Liver (tissue), 9 donors: ENCODE results near the gene SMAP2. TPM values are rescaled to one million over a fixed set of nuclear protein-coding genes. Genes with fewer than 3 reads are reported as not detected.

Experiments used
- DNase-seq: peaks from one replicate; pipeline ENCODE4 v3.0.0-alpha.2; 2017; ENCODE audit warnings: low spot score
- H3K27ac ChIP-seq, 2 donors: one replicate each; pipeline ENCODE4 v1.7.0; 2013; ENCODE audit warnings: inconsistent platforms in 2 of 2, low read length in 2 of 2, control low read depth in 1 of 2, low read depth in 1 of 2, mild to moderate bottlenecking in 1 of 2
- H3K27me3 ChIP-seq, 4 donors: one replicate each; pipeline versions ENCODE4 v1.6.1 to v1.7.0; 2013; ENCODE audit warnings: low read length in 3 of 4, inconsistent platforms in 1 of 4, mild to moderate bottlenecking in 1 of 4, moderate library complexity in 1 of 4; ENCODE audit not compliant: control insufficient read depth in 4 of 4, insufficient read depth in 4 of 4
- H3K36me3 ChIP-seq, 4 donors: one replicate each; pipeline versions ENCODE4 v1.6.1 to v1.7.0; 2013; ENCODE audit warnings: low read length in 3 of 4, mild to moderate bottlenecking in 3 of 4, low read depth in 1 of 4, moderate library complexity in 1 of 4; ENCODE audit not compliant: control insufficient read depth in 4 of 4, insufficient read depth in 3 of 4
- H3K4me1 ChIP-seq, 4 donors: one replicate each; pipeline versions ENCODE4 v1.6.1 to v1.7.0; 2013; ENCODE audit warnings: low read length in 3 of 4, mild to moderate bottlenecking in 3 of 4, moderate library complexity in 1 of 4; ENCODE audit not compliant: control insufficient read depth in 4 of 4, insufficient read depth in 4 of 4
- H3K4me3 ChIP-seq, 3 donors: one replicate each; pipeline versions ENCODE4 v1.6.1 to v1.7.0; 2013; ENCODE audit warnings: low read length in 3 of 3, control low read depth in 1 of 3, low read depth in 1 of 3, mild to moderate bottlenecking in 1 of 3
- H3K9ac ChIP-seq, 2 donors: one replicate each; pipeline ENCODE4 v1.7.0; 2013; ENCODE audit warnings: low read length in 2 of 2, mild to moderate bottlenecking in 2 of 2, moderate library complexity in 2 of 2, control low read depth in 1 of 2, low read depth in 1 of 2
- H3K9me3 ChIP-seq, 4 donors: one replicate each; pipeline versions ENCODE4 v1.6.1 to v1.7.0; 2013; ENCODE audit warnings: low read length in 3 of 4; ENCODE audit not compliant: control insufficient read depth in 4 of 4
- CTCF ChIP-seq: fragments of 150-350 bp; IDR thresholded peaks from 2 replicates; pipeline ENCODE4 v1.5.1; 2017; ENCODE audit warnings: improper control_type of control experiment, low read depth, low read length; ENCODE audit not compliant: missing input control
- EGR1 ChIP-seq, 2 donors: IDR thresholded peaks; 2 replicates each; pipeline ENCODE4 v1.6.1; 2016 to 2018; ENCODE audit warnings: antibody characterized with exemption in 2 of 2, low read depth in 2 of 2
- FOXA1 ChIP-seq: IDR thresholded peaks from 2 replicates; pipeline ENCODE4 v1.6.1; 2016; ENCODE audit warnings: antibody characterized with exemption
- FOXA2 ChIP-seq: IDR thresholded peaks from 2 replicates; pipeline ENCODE4 v1.6.1; 2016; ENCODE audit warnings: antibody characterized with exemption
- GABPA ChIP-seq, 2 donors: IDR thresholded peaks in 1 of 2; conservative IDR thresholded peaks in 1 of 2; 2 replicates each; pipeline ENCODE4 v1.6.1; 2016; ENCODE audit warnings: antibody characterized with exemption in 2 of 2, mild to moderate bottlenecking in 1 of 2, moderate library complexity in 1 of 2
- HNF4A ChIP-seq, 2 donors: conservative IDR thresholded peaks; 2 replicates each; pipeline ENCODE4 v1.6.1; 2016; ENCODE audit warnings: antibody characterized with exemption in 2 of 2, mild to moderate bottlenecking in 2 of 2
- HNF4G ChIP-seq: IDR thresholded peaks from 2 replicates; pipeline ENCODE4 v1.6.1; 2016; ENCODE audit warnings: antibody characterized with exemption
- JUND ChIP-seq, 2 donors: IDR thresholded peaks; 2 replicates each; pipeline ENCODE4 v1.6.1; 2016; ENCODE audit warnings: antibody characterized with exemption in 2 of 2
- NR2F2 ChIP-seq: IDR thresholded peaks from 2 replicates; pipeline ENCODE4 v1.6.1; 2016; ENCODE audit warnings: antibody characterized with exemption
- RAD21 ChIP-seq, 2 donors: IDR thresholded peaks; 2 replicates each; pipeline ENCODE4 v1.6.1; 2016; ENCODE audit warnings: antibody characterized with exemption in 2 of 2, mild to moderate bottlenecking in 2 of 2
- RXRA ChIP-seq, 2 donors: IDR thresholded peaks; 2 replicates each; pipeline ENCODE4 v1.6.1; 2017 to 2018; ENCODE audit warnings: antibody characterized with exemption in 2 of 2, mild to moderate bottlenecking in 1 of 2
- SP1 ChIP-seq: IDR thresholded peaks from 2 replicates; pipeline ENCODE4 v1.6.1; 2018; ENCODE audit warnings: antibody characterized with exemption, mild to moderate bottlenecking
- YY1 ChIP-seq: IDR thresholded peaks from 2 replicates; pipeline ENCODE4 v1.6.1; 2016; ENCODE audit warnings: antibody characterized with exemption, mild to moderate bottlenecking
- ZBTB33 ChIP-seq: IDR thresholded peaks from 2 replicates; pipeline ENCODE4 v1.6.1; 2016; ENCODE audit warnings: antibody characterized with exemption
- WGBS: extraction: QIAGEN DNeasy Blood & Tissue Kit; methylation state at CpG from one replicate; pipeline ENCODE4 v1.1.7; 2013; 5-methylcytosine and 5-hydroxymethylcytosine counted together
- polyA plus RNA-seq, 2 donors: library from polyadenylated mRNA; stranded (reverse) in 1 of 2; unstranded in 1 of 2; fragments of 200-250 nt in 1 of 2; fragments of >200 nt in 1 of 2; fragmentation: Nextera tagmentation in 1 of 2; extraction: Ambion mirVana in 1 of 2; gene quantifications; one replicate each; pipeline versions ENCODE4 v1.2.1 to v1.2.3, GENCODE V29; 2013 to 2015
- total RNA-seq, 2 donors: library from RNA; depleted of rRNA; stranded (reverse); fragments of >200 nt; gene quantifications; one replicate each; pipeline ENCODE4 v1.2.3, GENCODE V29; 2014
- TF ChIP-seq, protein P1 (sequence below): IDR thresholded peaks from 2 replicates; pipeline ENCODE4 v1.6.1; 2016; ENCODE audit warnings: antibody characterized with exemption
- donor health status: healthy.
- donor health status: healthy.
- donor health status: healthy.
- donor health status: healthy.
- donor health status: healthy.

SMAP2 gene
- total and polyA plus RNA-seq, 4 donors: 20.0 to 36.8 (median 29.8) TPM

DNA sequence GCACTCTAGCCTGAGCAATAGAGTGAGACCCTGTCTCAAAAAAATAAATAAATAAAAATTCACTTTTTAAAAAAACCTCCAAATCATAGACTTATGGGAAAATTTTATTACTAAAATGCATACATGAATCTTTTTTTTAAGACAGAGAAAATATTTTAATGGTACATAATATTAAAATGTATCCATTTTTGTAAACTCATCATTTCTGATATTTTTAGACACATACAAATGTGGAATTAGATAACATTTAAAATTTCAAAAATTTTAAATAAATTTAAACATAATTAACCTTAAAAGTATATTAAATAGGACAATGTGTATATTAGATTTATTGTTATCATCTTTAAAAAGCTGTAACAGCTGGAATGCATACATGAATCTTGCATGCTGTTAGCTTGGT, 33.9 kb downstream of the SMAP2 start:
- no peak overlapping the region for H3K4me3 ChIP-seq
- DNase-seq: no peak
- H3K27me3 ChIP-seq: no peaks in the 10 kb centered on the region
- H3K9me3 ChIP-seq: no peaks in the 10 kb centered on the region
- H3K36me3 ChIP-seq: peaks cover 5 to 23% (median 17%) of the 10 kb centered on the region in 4 donors
- no peak for TF ChIP-seq YY1
- peaks cover 0 to 12% (median 9%) of the 10 kb centered on the region in 4 donors for H3K4me1 ChIP-seq
- no peak overlapping the region for H3K9ac ChIP-seq
- no peak overlapping the region for H3K27ac ChIP-seq

- 94% methylated on average over 4 of the region's 4 CpGs for WGBS
- Histone ChIP-seq H3K36me3 (peaks cover 5 to 38% (median 28%) of the 10 kb centered on the region in 4 donors), H3K9me3 (no peaks in the 10 kb centered on the region), H3K9ac (no peak overlapping the region), H3K4me3 (no peak overlapping the region), H3K4me1 (peaks cover 0 to 21% (median 13%) of the 10 kb centered on the region in 4 donors), H3K27ac (no peak overlapping the region), H3K27me3 (no peaks in the 10 kb centered on the region)
- DNase-seq: no peak
- TF ChIP-seq FOXA1: no peak
- TF ChIP-seq SP1: no peak
- TF ChIP-seq, protein P1, sequence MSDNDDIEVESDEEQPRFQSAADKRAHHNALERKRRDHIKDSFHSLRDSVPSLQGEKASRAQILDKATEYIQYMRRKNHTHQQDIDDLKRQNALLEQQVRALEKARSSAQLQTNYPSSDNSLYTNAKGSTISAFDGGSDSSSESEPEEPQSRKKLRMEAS: no peak
- TF ChIP-seq RAD21 (IDR thresholded peaks at IDR 0.05): no peak
- no peak for TF ChIP-seq YY1
- no peak for TF ChIP-seq HNF4G
- no peak for TF ChIP-seq NR2F2
- no peak for TF ChIP-seq RXRA (IDR thresholded peaks at IDR 0.05)
- TF ChIP-seq EGR1 (IDR thresholded peaks at IDR 0.05; ENCODE audit: low read depth in 2 of 2): no peak
These were observed 35.9 kb downstream of the SMAP2 start for GRCh38 chr1:40409467-40409866.

DNA sequence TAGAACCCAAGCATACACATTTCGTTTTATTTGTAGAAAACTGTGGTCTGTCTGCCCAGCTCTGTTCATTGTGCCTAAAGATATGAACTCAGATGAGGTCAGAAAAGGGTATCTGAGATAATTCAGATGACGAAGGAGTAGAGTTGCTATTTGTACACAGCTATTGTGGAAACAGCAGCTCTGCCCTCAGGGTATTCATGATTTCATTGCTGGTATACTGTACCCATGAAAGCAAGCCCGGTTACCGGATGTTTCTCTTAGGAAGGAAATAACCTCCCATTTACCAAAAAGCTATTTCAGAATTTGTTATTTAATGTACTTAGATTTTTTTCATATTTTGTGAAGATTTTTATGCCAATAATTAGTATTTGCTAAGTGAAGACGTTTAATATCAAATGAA, 37.8 kb downstream of the SMAP2 start:
- TF ChIP-seq CTCF (no peak), SP1 (no peak), RAD21 (IDR thresholded peaks at IDR 0.05) (peak in 1 of 2 donors; percentile 7), FOXA2 (no peak), ZBTB33 (no peak), JUND (IDR thresholded peaks at IDR 0.05) (no peak), YY1 (no peak), RXRA (IDR thresholded peaks at IDR 0.05) (no peak), HNF4G (no peak), HNF4A (conservative IDR thresholded peaks at IDR 0.05) (no peak), GABPA (IDR thresholded peaks at IDR 0.05 in 1 of 2, conservative IDR thresholded peaks at IDR 0.05 in 1 of 2) (no peak), NR2F2 (peak; percentile 31)
- WGBS: 89% methylated on average over 5 of the region's 5 CpGs
- Histone ChIP-seq H3K9ac (no peak overlapping the region), H3K27ac (no peak overlapping the region), H3K9me3 (no peaks in the 10 kb centered on the region), H3K36me3 (peaks cover 5 to 53% (median 41%) of the 10 kb centered on the region in 4 donors), H3K4me3 (no peak overlapping the region), H3K4me1 (peaks cover 0 to 19% (median 7%) of the 10 kb centered on the region in 4 donors), H3K27me3 (no peaks in the 10 kb centered on the region)
- DNase-seq: no peak
